Neural progenitor cell (in vitro differentiated cells): Measurements from ENCODE around the gene TRABD.

Experiments
- EZH2 ChIP-seq: fragments of 200-600 bp; sonication (generic); IDR thresholded peaks from 2 replicates; pipeline ENCODE4 v1.6.1; 2017; ENCODE audit warnings: antibody characterized with exemption, mild to moderate bottlenecking, moderate library complexity
- TF ChIP-seq, protein P1 (sequence below): fragments of 200-600 bp; sonication (generic); IDR thresholded peaks from 2 replicates; pipeline ENCODE4 v1.5.1; 2017; ENCODE audit warnings: antibody characterized with exemption, mild to moderate bottlenecking

DNA sequence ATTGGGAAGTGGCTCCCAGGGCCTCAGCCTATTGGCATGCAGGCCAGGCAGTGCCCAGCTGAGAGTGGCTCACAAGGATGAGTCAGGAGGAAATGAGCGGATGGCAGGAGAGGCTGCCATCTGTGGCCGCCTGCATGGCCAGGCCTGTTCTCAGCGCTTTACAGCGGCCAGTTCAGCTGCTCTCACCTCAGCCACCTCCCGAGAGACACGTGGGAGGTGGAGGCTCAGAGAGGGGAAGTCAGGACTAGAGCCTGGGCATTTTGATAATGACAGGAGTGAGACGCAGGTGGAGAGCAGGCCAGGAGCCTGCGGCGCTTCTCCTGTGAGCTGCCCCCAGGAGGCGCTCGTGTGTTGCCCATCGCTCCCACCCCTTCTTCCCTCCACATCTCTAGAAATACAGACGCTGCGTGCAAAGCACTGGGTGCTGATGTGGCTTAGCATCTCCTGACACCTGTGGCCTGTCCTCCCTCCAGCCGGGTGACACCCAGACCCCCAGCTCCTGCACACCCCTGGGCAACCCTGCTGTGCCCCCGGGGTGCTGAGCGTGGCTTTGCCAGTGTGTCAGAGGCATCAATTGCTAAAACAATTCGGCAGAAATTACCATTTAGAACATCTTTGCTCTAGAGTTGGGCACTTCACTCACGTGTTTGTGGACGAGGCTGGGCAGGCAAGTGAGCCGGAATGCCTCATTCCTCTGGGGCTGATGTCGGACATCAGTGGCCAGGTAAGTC lies 36.6 kb upstream of the TRABD start:
- TF ChIP-seq EZH2 = no peak
- TF ChIP-seq, protein P1, sequence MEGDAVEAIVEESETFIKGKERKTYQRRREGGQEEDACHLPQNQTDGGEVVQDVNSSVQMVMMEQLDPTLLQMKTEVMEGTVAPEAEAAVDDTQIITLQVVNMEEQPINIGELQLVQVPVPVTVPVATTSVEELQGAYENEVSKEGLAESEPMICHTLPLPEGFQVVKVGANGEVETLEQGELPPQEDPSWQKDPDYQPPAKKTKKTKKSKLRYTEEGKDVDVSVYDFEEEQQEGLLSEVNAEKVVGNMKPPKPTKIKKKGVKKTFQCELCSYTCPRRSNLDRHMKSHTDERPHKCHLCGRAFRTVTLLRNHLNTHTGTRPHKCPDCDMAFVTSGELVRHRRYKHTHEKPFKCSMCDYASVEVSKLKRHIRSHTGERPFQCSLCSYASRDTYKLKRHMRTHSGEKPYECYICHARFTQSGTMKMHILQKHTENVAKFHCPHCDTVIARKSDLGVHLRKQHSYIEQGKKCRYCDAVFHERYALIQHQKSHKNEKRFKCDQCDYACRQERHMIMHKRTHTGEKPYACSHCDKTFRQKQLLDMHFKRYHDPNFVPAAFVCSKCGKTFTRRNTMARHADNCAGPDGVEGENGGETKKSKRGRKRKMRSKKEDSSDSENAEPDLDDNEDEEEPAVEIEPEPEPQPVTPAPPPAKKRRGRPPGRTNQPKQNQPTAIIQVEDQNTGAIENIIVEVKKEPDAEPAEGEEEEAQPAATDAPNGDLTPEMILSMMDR = peak; percentile 80
